ENCODE results near the gene ASIC1. TPM values are rescaled to one million over a fixed set of nuclear protein-coding genes. Genes with fewer than 3 reads are reported as not detected.

ASIC1 gene
- total and polyA plus RNA-seq, 4 donors: 14.3 to 148 (median 79.5) TPM

DNA sequence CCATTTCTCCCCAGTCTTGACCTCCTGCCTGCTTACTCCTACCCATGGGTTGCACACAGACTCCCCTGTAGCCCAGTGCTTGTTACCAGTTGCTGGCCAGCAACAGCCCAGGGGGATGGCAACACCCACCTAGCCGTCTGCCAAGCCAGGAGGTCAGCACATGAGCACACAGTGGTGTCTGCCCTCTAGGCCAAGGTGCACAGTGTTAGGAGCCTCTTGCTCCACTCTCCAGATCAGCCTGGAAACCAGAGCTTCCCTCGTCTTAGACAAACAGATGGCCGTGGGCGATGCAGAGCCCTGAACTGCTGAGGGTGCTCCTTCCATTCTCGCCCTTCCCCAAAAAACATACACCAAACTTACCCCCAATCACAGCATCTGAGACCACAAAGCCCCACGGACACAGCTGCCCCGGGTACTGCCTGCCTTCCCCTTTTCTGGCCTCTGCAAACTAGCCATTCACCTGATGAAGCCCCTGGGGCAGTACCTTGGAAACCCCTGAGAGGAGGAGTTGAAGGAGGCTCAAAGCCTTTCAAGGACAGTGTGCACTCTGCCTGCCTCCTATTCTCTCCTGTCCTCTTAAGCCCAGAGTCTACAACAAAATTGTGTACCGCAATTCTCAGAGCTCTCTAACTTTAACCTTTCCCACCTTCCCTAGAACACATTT, 45.4 kb downstream of the ASIC1 start:
- Histone ChIP-seq H3K9me3 (ENCODE audit: control insufficient read depth, insufficient read depth, low read length) (no peaks in the 10 kb centered on the region), H3K27ac (ENCODE audit: low read depth, low read length) (peak overlapping the region; percentile 42), H3K36me3 (ENCODE audit: control insufficient read depth, insufficient read depth, low read length) (peaks cover 24% of the 10 kb centered on the region), H3K4me1 (ENCODE audit: control insufficient read depth, insufficient read depth, low read length) (peaks cover 58% of the 10 kb centered on the region), H3K4me3 (ENCODE audit: low read depth, low read length) (no peak overlapping the region), H3K27me3 (ENCODE audit: control insufficient read depth, insufficient read depth, low read length) (no peaks in the 10 kb centered on the region)
- DNase-seq (ENCODE audit: low read depth in 4 of 6, low spot score in 6 of 6): no peak
- WGBS (ENCODE audit: insufficient coverage): 85% methylated on average over 7 of the region's 8 CpGs

DNA sequence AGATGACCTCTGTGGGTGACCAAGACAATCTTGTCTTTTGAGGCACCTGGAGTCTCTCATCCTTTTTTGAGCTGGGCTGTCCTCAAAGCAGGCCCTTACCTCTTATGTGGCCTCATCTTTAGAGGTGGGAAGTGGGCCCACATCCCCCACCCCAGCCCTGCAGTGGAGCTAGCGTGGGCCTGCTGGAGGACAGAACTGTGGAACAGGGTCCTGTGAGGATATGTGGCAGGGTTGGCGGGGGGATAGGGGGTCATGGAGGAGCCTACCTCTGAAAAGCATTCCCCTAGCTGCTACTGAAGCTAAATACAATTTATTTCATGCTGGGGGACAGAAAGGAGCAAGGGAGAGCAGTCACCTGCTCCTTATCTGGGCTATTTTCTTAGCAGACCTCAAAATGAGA, 46.0 kb downstream of the ASIC1 start:
- H3K36me3 ChIP-seq (ENCODE audit: control insufficient read depth, insufficient read depth, low read length): peaks cover 18% of the 10 kb centered on the region
- peaks cover 58% of the 10 kb centered on the region for H3K4me1 ChIP-seq (ENCODE audit: control insufficient read depth, insufficient read depth, low read length)
- no peak for DNase-seq (ENCODE audit: low read depth in 4 of 6, low spot score in 6 of 6)
- no peaks in the 10 kb centered on the region for H3K9me3 ChIP-seq (ENCODE audit: control insufficient read depth, insufficient read depth, low read length)
- no CpG with 5 or more reads among the region's 2 CpGs for WGBS (ENCODE audit: insufficient coverage)
- no peaks in the 10 kb centered on the region for H3K27me3 ChIP-seq (ENCODE audit: control insufficient read depth, insufficient read depth, low read length)
- H3K27ac ChIP-seq (ENCODE audit: low read depth, low read length): peak overlapping the region; percentile 40
- H3K4me3 ChIP-seq (ENCODE audit: low read depth, low read length): no peak overlapping the region

- peak within 1 kb of the TSS; percentile 42 for H3K27ac ChIP-seq (ENCODE audit: low read depth, low read length)
- peaks cover 58% of the 10 kb centered on the region for H3K4me1 ChIP-seq (ENCODE audit: control insufficient read depth, insufficient read depth, low read length)
- no peaks in the 10 kb centered on the region for H3K27me3 ChIP-seq (ENCODE audit: control insufficient read depth, insufficient read depth, low read length)
- 24% methylated on average over 11 of the region's 13 CpGs for WGBS (ENCODE audit: insufficient coverage)
- H3K36me3 ChIP-seq (ENCODE audit: control insufficient read depth, insufficient read depth, low read length): peaks cover 13% of the 10 kb centered on the region
- no peaks in the 10 kb centered on the region for H3K9me3 ChIP-seq (ENCODE audit: control insufficient read depth, insufficient read depth, low read length)
- H3K4me3 ChIP-seq (ENCODE audit: low read depth, low read length): no peak within 1 kb of the TSS
- DNase-seq (ENCODE audit: low read depth in 4 of 6, low spot score in 6 of 6): peak in 3 of 6 donors; percentile 36 to 84 (median 76)
Measured at GRCh38 chr12:50103767-50104321, 46.4 kb downstream of the ASIC1 start, which contains the start of gene GPD1. GPD1 (plus strand) TSS chr12:50104008; CDS start chr12:50104051, 43 bp downstream.

- H3K36me3 ChIP-seq (ENCODE audit: control insufficient read depth, insufficient read depth, low read length): peaks cover 10% of the 10 kb centered on the region
- DNase-seq (ENCODE audit: low read depth in 4 of 6, low spot score in 6 of 6): no peak
- 81% methylated on average over 12 of the region's 14 CpGs for WGBS (ENCODE audit: insufficient coverage)
- no peaks in the 10 kb centered on the region for H3K9me3 ChIP-seq (ENCODE audit: control insufficient read depth, insufficient read depth, low read length)
- no peak overlapping the region for H3K4me3 ChIP-seq (ENCODE audit: low read depth, low read length)
- H3K27me3 ChIP-seq (ENCODE audit: control insufficient read depth, insufficient read depth, low read length): no peaks in the 10 kb centered on the region
- H3K27ac ChIP-seq (ENCODE audit: low read depth, low read length): no peak overlapping the region
- H3K4me1 ChIP-seq (ENCODE audit: control insufficient read depth, insufficient read depth, low read length): peaks cover 63% of the 10 kb centered on the region
Measured at GRCh38 chr12:50104417-50105366, 47.3 kb downstream of the ASIC1 start.

GRCh38 chr12:50105913-50106450, 48.6 kb downstream of the ASIC1 start:
- Histone ChIP-seq H3K27ac (ENCODE audit: low read depth, low read length) (no peak overlapping the region), H3K9me3 (ENCODE audit: control insufficient read depth, insufficient read depth, low read length) (no peaks in the 10 kb centered on the region), H3K4me1 (ENCODE audit: control insufficient read depth, insufficient read depth, low read length) (peaks cover 74% of the 10 kb centered on the region), H3K27me3 (ENCODE audit: control insufficient read depth, insufficient read depth, low read length) (no peaks in the 10 kb centered on the region), H3K4me3 (ENCODE audit: low read depth, low read length) (no peak overlapping the region), H3K36me3 (ENCODE audit: control insufficient read depth, insufficient read depth, low read length) (peaks cover 4% of the 10 kb centered on the region)
- 87% methylated on average over 10 of the region's 12 CpGs for WGBS (ENCODE audit: insufficient coverage)
- peak in 1 of 6 donors; percentile 47 for DNase-seq (ENCODE audit: low read depth in 4 of 6, low spot score in 6 of 6)

DNA sequence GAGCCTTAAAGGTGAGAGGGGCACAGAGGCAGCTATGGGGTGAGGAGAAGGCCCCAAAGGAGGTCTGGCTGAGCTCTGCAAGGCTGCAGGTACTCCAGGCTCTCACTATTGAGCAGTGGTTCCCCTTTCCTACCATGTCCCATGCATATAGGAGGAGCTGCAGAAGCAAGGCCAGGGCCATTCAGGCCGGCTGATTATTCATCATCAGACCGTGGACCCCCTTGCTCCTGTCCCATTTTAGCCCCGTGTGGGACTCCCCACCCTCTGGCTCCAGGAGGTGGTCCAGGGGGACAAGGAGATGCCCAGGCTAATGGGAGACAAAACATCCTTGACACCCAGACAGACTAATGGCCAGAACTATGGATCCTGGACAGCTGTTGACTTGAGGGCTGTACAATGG, 49.5 kb downstream of the ASIC1 start:
- no peak for DNase-seq (ENCODE audit: low read depth in 4 of 6, low spot score in 6 of 6)
- Histone ChIP-seq H3K36me3 (ENCODE audit: control insufficient read depth, insufficient read depth, low read length) (no peaks in the 10 kb centered on the region), H3K27ac (ENCODE audit: low read depth, low read length) (no peak overlapping the region), H3K4me1 (ENCODE audit: control insufficient read depth, insufficient read depth, low read length) (peaks cover 74% of the 10 kb centered on the region), H3K4me3 (ENCODE audit: low read depth, low read length) (no peak overlapping the region), H3K9me3 (ENCODE audit: control insufficient read depth, insufficient read depth, low read length) (no peaks in the 10 kb centered on the region), H3K27me3 (ENCODE audit: control insufficient read depth, insufficient read depth, low read length) (no peaks in the 10 kb centered on the region)
- 77% methylated on average over 3 of the region's 3 CpGs for WGBS (ENCODE audit: insufficient coverage)

- Histone ChIP-seq H3K4me3 (ENCODE audit: low read depth, low read length) (no peak overlapping the region), H3K27ac (ENCODE audit: low read depth, low read length) (no peak overlapping the region)
Measured at GRCh38 chr12:50107416-50108268, 50.2 kb downstream of the ASIC1 start.

DNA sequence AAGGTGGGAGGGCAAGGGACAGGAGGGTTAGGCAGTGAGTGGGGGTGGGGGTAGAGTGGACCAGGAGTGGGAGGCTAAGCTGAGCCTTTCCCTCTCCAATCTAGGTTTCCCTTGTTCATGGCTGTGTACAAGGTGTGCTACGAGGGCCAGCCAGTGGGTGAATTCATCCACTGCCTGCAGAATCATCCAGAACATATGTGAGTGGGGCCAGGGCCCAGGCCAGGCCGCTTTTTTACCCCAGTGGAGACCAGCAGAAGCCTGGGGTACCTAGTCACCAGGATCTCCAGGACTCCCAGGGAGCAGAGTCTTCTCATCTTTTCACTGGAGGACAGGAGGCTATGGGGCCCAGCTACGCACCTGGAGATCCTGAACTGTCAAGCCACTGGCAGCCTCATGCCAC, 51.9 kb downstream of the ASIC1 start:
- WGBS (ENCODE audit: insufficient coverage): 82% methylated on average over 2 of the region's 3 CpGs

More at GRCh38 chr12:50107416-50108268, 50.2 kb downstream of the ASIC1 start:
- Histone ChIP-seq H3K27me3 (ENCODE audit: control insufficient read depth, insufficient read depth, low read length) (no peaks in the 10 kb centered on the region), H3K9me3 (ENCODE audit: control insufficient read depth, insufficient read depth, low read length) (no peaks in the 10 kb centered on the region), H3K36me3 (ENCODE audit: control insufficient read depth, insufficient read depth, low read length) (no peaks in the 10 kb centered on the region), H3K4me1 (ENCODE audit: control insufficient read depth, insufficient read depth, low read length) (peaks cover 68% of the 10 kb centered on the region)
- 93% methylated on average over 13 of the region's 17 CpGs for WGBS (ENCODE audit: insufficient coverage)
- peak in 1 of 6 donors; percentile 16 for DNase-seq (ENCODE audit: low read depth in 4 of 6, low spot score in 6 of 6)

More for the DNA sequence above, 51.9 kb downstream of the ASIC1 start:
- Histone ChIP-seq H3K9me3 (ENCODE audit: control insufficient read depth, insufficient read depth, low read length) (no peaks in the 10 kb centered on the region), H3K4me3 (ENCODE audit: low read depth, low read length) (no peak overlapping the region), H3K4me1 (ENCODE audit: control insufficient read depth, insufficient read depth, low read length) (peaks cover 68% of the 10 kb centered on the region), H3K36me3 (ENCODE audit: control insufficient read depth, insufficient read depth, low read length) (peaks cover 1% of the 10 kb centered on the region), H3K27ac (ENCODE audit: low read depth, low read length) (no peak overlapping the region), H3K27me3 (ENCODE audit: control insufficient read depth, insufficient read depth, low read length) (no peaks in the 10 kb centered on the region)
- no peak for DNase-seq (ENCODE audit: low read depth in 4 of 6, low spot score in 6 of 6)

All from spinal cord (tissue), 10 donors.